ENCODE results near the gene GRIN2D. TPM values are rescaled to one million over a fixed set of nuclear protein-coding genes. Genes with fewer than 3 reads are reported as not detected.

GRIN2D gene
- total RNA-seq, 6 experiments from 2014 or later: 0.09 to 0.29 (median 0.22) TPM

DNA sequence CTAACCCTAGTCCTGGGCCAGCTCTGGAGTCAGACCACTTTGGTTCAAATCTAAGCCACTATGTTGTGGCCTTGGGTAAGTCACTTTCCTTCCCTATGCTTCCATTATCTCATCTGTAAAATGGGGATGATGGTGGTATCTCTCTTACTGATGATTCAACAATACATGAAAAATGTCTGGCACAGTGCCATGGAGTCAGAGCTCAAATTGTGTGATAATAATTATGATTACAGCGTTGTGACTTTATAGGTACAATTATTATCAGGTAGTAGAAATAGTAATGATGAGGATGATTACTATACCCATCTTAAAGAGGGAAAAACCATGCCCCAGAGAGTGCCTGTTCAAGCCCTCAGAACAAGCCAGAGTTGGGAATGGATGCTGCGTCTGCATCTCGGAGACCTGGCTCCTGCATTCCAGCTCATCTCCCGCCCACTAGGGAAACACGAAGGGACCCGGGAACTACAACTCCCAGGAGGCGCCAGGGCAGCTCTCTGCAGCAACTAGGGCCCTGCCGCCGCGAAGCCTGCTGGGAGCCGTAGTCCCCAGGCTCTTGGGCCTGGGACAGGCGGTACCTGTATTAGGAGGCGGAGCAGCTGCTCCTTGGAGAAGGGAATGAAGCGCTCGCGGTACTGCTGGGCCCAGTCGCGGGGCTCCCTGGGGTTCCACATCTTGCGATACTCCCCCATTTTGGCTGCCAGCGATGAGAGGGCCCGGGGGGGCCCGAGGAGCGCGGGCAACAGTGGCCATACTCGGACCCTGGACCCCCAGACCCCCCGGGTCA is 30.6 kb upstream of the GRIN2D start:
- DNase-seq: peak; percentile 97 to 98 (median 98)
- Histone ChIP-seq H3K4me3 (peak overlapping the region; percentile 59 to 65 (median 63)), H3K27me3 (no peaks in the 10 kb centered on the region), H3K4me1 (peaks cover 0 to 3% (median 0%) of the 10 kb centered on the region in 4 donors), H3K36me3 (no peaks in the 10 kb centered on the region), H3K27ac (peak overlapping the region; percentile 80 to 93 (median 91)), H3K9me3 (no peaks in the 10 kb centered on the region)
- intact Hi-C loops (cut with DNase I): no loop called here
- 50% methylated on average over 2 of the region's 26 CpGs for WGBS (ENCODE audit: insufficient coverage, low coverage, low lambda C conversion rate, missing lambda C conversion rate)
- peak; percentile 86 to 91 (median 90) for ATAC-seq
- peak; percentile 78 for TF ChIP-seq POLR2A (IDR thresholded peaks at IDR 0.05)
- TF ChIP-seq, protein P1, sequence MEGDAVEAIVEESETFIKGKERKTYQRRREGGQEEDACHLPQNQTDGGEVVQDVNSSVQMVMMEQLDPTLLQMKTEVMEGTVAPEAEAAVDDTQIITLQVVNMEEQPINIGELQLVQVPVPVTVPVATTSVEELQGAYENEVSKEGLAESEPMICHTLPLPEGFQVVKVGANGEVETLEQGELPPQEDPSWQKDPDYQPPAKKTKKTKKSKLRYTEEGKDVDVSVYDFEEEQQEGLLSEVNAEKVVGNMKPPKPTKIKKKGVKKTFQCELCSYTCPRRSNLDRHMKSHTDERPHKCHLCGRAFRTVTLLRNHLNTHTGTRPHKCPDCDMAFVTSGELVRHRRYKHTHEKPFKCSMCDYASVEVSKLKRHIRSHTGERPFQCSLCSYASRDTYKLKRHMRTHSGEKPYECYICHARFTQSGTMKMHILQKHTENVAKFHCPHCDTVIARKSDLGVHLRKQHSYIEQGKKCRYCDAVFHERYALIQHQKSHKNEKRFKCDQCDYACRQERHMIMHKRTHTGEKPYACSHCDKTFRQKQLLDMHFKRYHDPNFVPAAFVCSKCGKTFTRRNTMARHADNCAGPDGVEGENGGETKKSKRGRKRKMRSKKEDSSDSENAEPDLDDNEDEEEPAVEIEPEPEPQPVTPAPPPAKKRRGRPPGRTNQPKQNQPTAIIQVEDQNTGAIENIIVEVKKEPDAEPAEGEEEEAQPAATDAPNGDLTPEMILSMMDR (IDR thresholded peaks at IDR 0.05): peak in 1 of 4 donors; percentile 9

DNA sequence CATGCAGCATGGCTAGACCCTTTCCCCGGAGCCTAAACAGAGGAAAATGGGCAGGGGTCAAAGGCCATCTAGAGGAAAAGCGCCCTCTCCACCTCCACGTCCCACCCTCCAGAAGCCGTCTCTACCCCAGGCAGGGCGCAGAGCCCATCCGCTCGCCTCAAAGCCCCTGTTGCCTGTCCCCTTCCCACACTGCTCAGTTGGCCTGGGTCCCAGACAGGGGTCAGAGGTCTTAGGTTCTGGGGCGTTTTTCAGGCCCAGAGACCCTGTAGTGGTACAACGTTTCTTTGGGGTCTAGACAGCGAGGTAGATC is 30.0 kb upstream of the GRIN2D start:
- Histone ChIP-seq H3K27ac (peak overlapping the region; percentile 80 to 93 (median 91)), H3K27me3 (no peaks in the 10 kb centered on the region), H3K4me1 (peaks cover 0 to 3% (median 0%) of the 10 kb centered on the region in 4 donors), H3K9me3 (no peaks in the 10 kb centered on the region), H3K4me3 (peak overlapping the region; percentile 59 to 65 (median 63)), H3K36me3 (no peaks in the 10 kb centered on the region)
- TF ChIP-seq, protein P1 (IDR thresholded peaks at IDR 0.05): no peak
- TF ChIP-seq POLR2A (IDR thresholded peaks at IDR 0.05): no peak
- DNase-seq (peak; percentile 69 to 81 (median 74)), ATAC-seq (peak; percentile 33 to 49 (median 43))
- 0% methylated on average over 6 of the region's 10 CpGs for WGBS (ENCODE audit: insufficient coverage, low coverage, low lambda C conversion rate, missing lambda C conversion rate)
- intact Hi-C loops (cut with DNase I): no loop called here

DNA sequence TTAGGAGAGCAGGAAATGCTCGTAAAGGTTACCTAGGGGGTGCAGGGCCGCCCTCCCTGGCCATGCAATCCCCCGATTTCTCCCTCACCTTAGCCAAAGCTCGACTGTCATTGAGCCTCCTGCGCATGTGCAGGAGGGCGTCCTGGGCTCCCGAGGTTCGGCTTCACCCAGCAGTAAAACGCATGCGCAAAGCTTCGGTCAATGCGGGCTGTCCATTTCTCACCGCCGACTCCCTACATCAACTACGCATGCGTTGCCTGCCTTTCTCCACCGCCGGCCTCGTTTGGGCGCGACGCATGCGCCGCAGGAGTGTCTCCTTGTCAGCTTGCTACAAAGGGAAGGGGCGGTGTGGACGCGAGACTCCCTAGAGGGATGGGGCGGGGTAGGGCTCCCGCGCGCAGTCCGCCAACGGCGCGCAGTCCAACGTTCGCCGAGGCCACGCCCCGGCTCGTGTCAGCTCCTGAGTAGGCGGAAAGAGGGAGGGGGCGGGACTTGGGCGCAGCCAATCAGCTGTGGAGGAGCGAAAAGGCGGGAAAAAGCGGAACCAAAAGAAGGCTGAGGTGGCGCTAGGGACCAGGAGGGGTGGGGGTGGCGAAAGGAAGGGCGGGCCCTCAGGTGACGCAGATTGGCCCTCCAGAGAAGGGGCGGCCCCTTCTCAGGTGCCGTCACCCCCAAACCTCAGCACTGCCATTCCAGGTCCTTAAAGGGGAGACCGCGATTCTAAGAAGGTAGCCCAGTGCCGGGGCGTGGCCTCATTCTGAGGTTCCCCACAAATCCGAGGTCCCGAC is 29.5 kb upstream of the GRIN2D start, which contains the start of the genes SYNGR4 and TMEM143:
Gene SYNGR4 (plus strand): TSS at position 558 of the 788 bp plus-strand sequence. CDS start 1,476 bp downstream, outside the sequence.
Gene TMEM143 (minus strand): TSS at position 131 of the 788 bp plus-strand sequence. CDS start 20 bp downstream, at position 111.
- Histone ChIP-seq H3K36me3 (no peaks in the 10 kb centered on the region), H3K4me3 (peak within 1 kb of the TSS; percentile 59 to 65 (median 63)), H3K4me1 (peaks cover 0 to 3% (median 0%) of the 10 kb centered on the region in 4 donors), H3K9me3 (no peaks in the 10 kb centered on the region), H3K27me3 (no peaks in the 10 kb centered on the region), H3K27ac (peak within 1 kb of the TSS; percentile 80 to 93 (median 91))
- TF ChIP-seq POLR2A (IDR thresholded peaks at IDR 0.05): no peak
- TF ChIP-seq, protein P1 (IDR thresholded peaks at IDR 0.05): no peak
- intact Hi-C loops (cut with DNase I): no loop called here
- DNase-seq (peak; percentile 99 to 100 (median 99)), ATAC-seq (peak; percentile 89 to 94 (median 92))
- WGBS (ENCODE audit: insufficient coverage, low coverage, low lambda C conversion rate, missing lambda C conversion rate): under 1% methylated on average over 41 of the region's 59 CpGs

DNA sequence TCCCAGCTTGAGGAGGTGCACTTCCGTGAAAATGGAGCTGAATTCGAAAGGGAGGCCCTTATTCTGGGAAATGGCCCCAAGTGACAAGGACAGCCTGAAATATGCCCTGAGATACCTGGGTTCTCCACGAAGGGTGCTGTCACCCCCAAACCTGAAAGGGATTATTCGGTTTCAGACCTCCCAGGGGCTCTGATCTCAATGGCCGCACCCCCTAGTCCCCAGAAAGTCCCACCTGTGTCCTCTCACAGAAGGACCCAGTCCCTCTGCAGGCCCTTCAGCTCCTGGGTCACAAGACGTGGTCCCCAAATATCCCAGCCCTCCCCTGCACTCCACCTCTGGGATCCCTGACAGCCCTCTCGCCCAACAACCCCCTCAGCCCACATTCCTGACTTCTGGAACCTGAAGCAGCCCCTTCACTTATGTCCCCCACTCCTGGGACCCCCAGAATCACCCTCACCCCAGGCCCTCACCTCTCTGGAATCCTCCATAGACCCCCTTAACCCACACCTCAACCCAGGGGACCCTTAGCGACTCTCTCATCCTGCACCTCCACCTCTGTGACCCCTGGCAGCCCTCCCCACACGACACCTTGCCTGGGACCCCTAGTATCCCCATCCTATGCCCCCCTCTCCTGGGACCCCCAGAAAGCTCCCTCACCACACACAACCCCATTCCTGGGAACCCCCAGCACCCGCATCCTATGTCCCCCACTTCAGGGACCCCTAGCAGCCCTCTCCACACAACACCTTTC is 28.7 kb upstream of the GRIN2D start:
- ATAC-seq: no peak
- Histone ChIP-seq H3K27ac (no peak overlapping the region), H3K9me3 (no peaks in the 10 kb centered on the region), H3K4me3 (peak overlapping the region; percentile 27 to 65 (median 63)), H3K4me1 (peaks cover 0 to 3% (median 0%) of the 10 kb centered on the region in 4 donors), H3K36me3 (no peaks in the 10 kb centered on the region), H3K27me3 (no peaks in the 10 kb centered on the region)
- TF ChIP-seq, protein P1 (IDR thresholded peaks at IDR 0.05): no peak
- TF ChIP-seq POLR2A (IDR thresholded peaks at IDR 0.05): no peak
- 66% methylated on average over 8 of the region's 10 CpGs for WGBS (ENCODE audit: insufficient coverage, low coverage, low lambda C conversion rate, missing lambda C conversion rate)
- peak in 1 of 3 donors; percentile 54 for DNase-seq
- intact Hi-C loops (cut with DNase I): no loop called here
